ENCODE measurements around the gene TCEANC2.
A peak's percentile ranks its signal among the peaks of the same experiment; 100 is the strongest.

- TF ChIP-seq CTCF (conservative IDR thresholded peaks at IDR 0.05; ENCODE audit: low read depth, low read length), result peak; percentile 45
- no peak for TF ChIP-seq POLR2A (IDR thresholded peaks at IDR 0.05; ENCODE audit: low read depth, low read length)
- peak; percentile 56 for TF ChIP-seq SMC3 (IDR thresholded peaks at IDR 0.05; ENCODE audit: low read depth, low read length)
- TF ChIP-seq RAD21 (IDR thresholded peaks at IDR 0.05; ENCODE audit: low read length), result peak; percentile 57
- no peak for TF ChIP-seq MAZ (IDR thresholded peaks at IDR 0.05; ENCODE audit: borderline replicate concordance, low read depth, low read length)
Observed at GRCh38 chr1:54125386-54126070, 72.1 kb downstream of the TCEANC2 start.
